ENCODE measurements around the gene CELF4.

DNA sequence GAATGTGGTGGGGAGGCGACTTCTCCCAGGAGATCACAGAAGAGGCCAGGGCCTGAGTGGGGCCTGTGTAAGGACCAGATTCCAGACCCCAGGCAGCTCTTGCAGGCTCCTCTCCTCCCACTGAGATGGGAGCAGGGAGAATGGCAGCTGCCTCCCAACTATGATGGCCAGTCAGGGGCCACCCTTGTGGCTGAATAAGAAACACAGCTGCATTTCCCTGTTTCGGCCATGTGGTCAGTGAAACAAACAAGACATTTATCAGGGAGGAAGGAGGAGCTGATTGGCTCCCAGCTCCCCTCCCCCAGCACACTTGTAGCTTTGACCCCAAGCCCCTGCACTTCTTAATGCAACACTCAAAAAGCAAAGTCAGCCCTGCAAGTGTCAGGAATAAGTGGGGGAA is 143.5 kb downstream of the CELF4 start:
- TF ChIP-seq, protein P1, sequence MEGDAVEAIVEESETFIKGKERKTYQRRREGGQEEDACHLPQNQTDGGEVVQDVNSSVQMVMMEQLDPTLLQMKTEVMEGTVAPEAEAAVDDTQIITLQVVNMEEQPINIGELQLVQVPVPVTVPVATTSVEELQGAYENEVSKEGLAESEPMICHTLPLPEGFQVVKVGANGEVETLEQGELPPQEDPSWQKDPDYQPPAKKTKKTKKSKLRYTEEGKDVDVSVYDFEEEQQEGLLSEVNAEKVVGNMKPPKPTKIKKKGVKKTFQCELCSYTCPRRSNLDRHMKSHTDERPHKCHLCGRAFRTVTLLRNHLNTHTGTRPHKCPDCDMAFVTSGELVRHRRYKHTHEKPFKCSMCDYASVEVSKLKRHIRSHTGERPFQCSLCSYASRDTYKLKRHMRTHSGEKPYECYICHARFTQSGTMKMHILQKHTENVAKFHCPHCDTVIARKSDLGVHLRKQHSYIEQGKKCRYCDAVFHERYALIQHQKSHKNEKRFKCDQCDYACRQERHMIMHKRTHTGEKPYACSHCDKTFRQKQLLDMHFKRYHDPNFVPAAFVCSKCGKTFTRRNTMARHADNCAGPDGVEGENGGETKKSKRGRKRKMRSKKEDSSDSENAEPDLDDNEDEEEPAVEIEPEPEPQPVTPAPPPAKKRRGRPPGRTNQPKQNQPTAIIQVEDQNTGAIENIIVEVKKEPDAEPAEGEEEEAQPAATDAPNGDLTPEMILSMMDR (IDR thresholded peaks at IDR 0.05): no peak
- no peak for TF ChIP-seq POLR2AphosphoS5 (IDR thresholded peaks at IDR 0.05)

All from breast epithelium (tissue), 3 donors.